ENCODE measurements around the gene TET1. TPM values are rescaled to one million over a fixed set of nuclear protein-coding genes. Genes with fewer than 3 reads are reported as not detected.

Gene TET1
- total RNA-seq, 4 donors from 2014 or later, result 6.9 to 9.6 (median 8.8) TPM

DNA sequence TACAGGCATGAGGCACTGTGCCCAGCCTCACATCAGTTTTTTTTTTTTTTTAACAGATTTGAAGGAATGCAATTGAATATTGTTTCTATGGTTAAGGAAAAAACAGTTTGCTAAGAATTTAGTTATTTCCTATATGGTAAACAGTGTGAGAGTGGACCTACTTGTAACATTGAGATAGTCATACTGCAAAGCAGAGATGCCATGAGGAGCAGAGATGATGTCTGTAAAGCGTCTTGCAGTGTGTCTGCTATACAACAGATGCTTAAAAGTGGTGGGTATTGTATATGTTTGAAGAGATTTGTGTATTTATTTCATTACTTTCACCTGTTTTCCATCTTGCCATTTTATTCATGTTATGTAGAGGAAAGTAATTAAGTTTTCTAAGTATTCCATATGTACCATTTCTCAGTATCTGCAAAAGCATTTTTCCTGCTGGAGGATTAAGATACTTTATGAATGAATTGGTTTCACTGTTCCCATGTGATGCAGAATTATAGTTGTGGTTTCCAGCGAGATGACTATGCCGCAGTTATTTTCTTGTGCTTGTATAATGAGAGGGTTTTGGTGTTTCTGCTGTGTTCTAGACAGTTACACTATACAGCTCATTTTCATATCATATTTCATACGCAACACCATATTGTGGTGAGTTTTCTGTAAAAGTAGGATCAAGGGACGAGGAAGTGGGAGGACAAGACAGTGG lies 26.6 kb downstream of the TET1 start:
- no peaks in the 10 kb centered on the region for H3K27me3 ChIP-seq
- H3K4me3 ChIP-seq, result no peak overlapping the region
- no peaks in the 10 kb centered on the region for H3K9me3 ChIP-seq
- no peaks in the 10 kb centered on the region for H3K4me1 ChIP-seq
- 87% methylated on average over 5 of the region's 5 CpGs for WGBS
- H3K36me3 ChIP-seq, result peaks cover 0 to 5% (median 0%) of the 10 kb centered on the region in 4 donors
- intact Hi-C loops (cut with DNase I), result no loop called here
- H3K27ac ChIP-seq (replicated peaks in 1 of 4), result no peak overlapping the region
- TF ChIP-seq POLR2A (IDR thresholded peaks at IDR 0.05; ENCODE audit: low read depth), result no peak
- TF ChIP-seq, protein P1, sequence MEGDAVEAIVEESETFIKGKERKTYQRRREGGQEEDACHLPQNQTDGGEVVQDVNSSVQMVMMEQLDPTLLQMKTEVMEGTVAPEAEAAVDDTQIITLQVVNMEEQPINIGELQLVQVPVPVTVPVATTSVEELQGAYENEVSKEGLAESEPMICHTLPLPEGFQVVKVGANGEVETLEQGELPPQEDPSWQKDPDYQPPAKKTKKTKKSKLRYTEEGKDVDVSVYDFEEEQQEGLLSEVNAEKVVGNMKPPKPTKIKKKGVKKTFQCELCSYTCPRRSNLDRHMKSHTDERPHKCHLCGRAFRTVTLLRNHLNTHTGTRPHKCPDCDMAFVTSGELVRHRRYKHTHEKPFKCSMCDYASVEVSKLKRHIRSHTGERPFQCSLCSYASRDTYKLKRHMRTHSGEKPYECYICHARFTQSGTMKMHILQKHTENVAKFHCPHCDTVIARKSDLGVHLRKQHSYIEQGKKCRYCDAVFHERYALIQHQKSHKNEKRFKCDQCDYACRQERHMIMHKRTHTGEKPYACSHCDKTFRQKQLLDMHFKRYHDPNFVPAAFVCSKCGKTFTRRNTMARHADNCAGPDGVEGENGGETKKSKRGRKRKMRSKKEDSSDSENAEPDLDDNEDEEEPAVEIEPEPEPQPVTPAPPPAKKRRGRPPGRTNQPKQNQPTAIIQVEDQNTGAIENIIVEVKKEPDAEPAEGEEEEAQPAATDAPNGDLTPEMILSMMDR (IDR thresholded peaks at IDR 0.05), result no peak
- TF ChIP-seq POLR2AphosphoS5 (IDR thresholded peaks at IDR 0.05), result no peak
- no peak for TF ChIP-seq EP300 (IDR thresholded peaks at IDR 0.05)
- DNase-seq (ENCODE audit: extremely low spot score), result no peak

DNA sequence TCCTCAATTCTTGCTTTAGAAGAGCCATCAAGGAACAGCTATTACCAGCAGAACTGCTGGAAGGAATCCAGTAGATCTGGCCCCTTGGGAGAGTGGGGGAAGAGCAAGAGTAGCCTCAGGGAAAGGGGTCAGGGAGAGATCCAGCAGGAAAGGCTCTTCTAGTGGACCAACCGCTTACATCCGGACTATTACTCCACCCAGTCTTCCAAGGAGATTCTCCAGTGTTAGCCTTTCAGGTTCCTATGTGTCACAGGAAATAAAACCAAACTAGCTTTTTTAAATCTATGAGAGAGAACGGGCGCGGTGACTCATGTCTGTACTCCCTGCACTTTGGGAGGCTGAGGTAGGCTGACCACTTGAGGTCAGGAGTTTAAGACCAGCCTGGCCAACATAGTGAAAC lies 34.3 kb downstream of the TET1 start:
- no peaks in the 10 kb centered on the region for H3K27me3 ChIP-seq
- no peak for TF ChIP-seq EP300 (IDR thresholded peaks at IDR 0.05)
- TF ChIP-seq, protein P1 (IDR thresholded peaks at IDR 0.05), result no peak
- TF ChIP-seq POLR2A (IDR thresholded peaks at IDR 0.05; ENCODE audit: low read depth), result no peak
- TF ChIP-seq POLR2AphosphoS5 (IDR thresholded peaks at IDR 0.05), result no peak
- H3K36me3 ChIP-seq, result peaks cover 0 to 5% (median 0%) of the 10 kb centered on the region in 4 donors
- H3K9me3 ChIP-seq, result no peaks in the 10 kb centered on the region
- H3K4me3 ChIP-seq, result no peak overlapping the region
- DNase-seq (ENCODE audit: extremely low spot score), result no peak
- 77% methylated on average over 5 of the region's 5 CpGs for WGBS
- no peak overlapping the region for H3K27ac ChIP-seq (replicated peaks in 1 of 4)
- intact Hi-C loops (cut with DNase I), result no loop called here
- H3K4me1 ChIP-seq, result peaks cover 5 to 11% (median 10%) of the 10 kb centered on the region in 4 donors

DNA sequence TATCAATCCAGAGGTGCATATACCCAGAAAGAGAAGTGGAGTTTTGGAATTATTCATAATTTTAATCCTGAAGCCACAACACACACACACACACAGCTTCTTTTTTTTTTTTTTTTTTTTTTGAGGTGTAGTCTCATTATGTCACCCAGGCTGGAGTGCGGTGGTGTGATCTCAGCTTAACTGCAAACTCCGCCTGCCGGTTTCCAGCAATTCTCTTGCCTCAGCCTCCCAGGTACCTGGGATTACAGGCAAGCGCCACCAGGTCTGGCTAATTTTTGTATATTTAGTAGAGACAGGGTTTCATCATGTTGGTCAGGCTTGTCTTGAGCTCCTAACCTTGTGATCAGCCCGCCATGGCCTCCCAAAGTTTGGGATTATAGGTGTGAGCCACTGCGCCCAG lies 35.4 kb downstream of the TET1 start:
- Histone ChIP-seq H3K27me3 (no peaks in the 10 kb centered on the region), H3K4me3 (no peak overlapping the region), H3K36me3 (peaks cover 0 to under 1% (median 0%) of the 10 kb centered on the region in 4 donors), H3K4me1 (peaks cover 14 to 22% (median 21%) of the 10 kb centered on the region in 4 donors), H3K27ac (replicated peaks in 1 of 4) (no peak overlapping the region), H3K9me3 (no peaks in the 10 kb centered on the region)
- WGBS, result 88% methylated on average over 3 of the region's 6 CpGs
- TF ChIP-seq POLR2A (IDR thresholded peaks at IDR 0.05; ENCODE audit: low read depth), result no peak
- TF ChIP-seq EP300 (IDR thresholded peaks at IDR 0.05), result no peak
- TF ChIP-seq, protein P1 (IDR thresholded peaks at IDR 0.05), result no peak
- no peak for TF ChIP-seq POLR2AphosphoS5 (IDR thresholded peaks at IDR 0.05)
- intact Hi-C loops (cut with DNase I), result no loop called here
- DNase-seq (ENCODE audit: extremely low spot score), result no peak

DNA sequence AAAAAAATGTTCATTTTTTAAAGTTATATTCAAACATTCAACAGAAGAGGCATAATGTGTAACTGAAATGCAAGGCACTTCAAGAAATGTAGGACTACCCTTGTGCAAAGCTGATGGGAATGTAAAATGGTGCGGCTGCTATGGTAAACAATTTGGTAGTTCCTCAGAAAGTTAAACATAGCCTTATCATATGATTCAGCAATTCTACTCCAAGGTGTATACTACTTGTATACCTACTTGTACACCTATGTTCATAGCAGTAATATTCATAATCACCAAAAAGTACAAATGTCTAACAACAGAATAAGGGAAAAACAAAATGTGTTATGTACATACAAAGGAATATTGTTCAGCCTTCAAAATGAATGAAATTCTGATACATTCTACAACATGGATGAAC lies 37.3 kb downstream of the TET1 start:
- intact Hi-C loops (cut with DNase I), result no loop called here
- Histone ChIP-seq H3K4me1 (peaks cover 32 to 41% (median 40%) of the 10 kb centered on the region in 4 donors), H3K9me3 (no peaks in the 10 kb centered on the region), H3K27me3 (no peaks in the 10 kb centered on the region), H3K4me3 (no peak overlapping the region), H3K27ac (replicated peaks in 1 of 4) (no peak overlapping the region), H3K36me3 (no peaks in the 10 kb centered on the region)
- TF ChIP-seq, protein P1 (IDR thresholded peaks at IDR 0.05), result no peak
- TF ChIP-seq POLR2A (IDR thresholded peaks at IDR 0.05; ENCODE audit: low read depth) (no peak), EP300 (IDR thresholded peaks at IDR 0.05) (no peak), POLR2AphosphoS5 (IDR thresholded peaks at IDR 0.05) (no peak)
- no peak for DNase-seq (ENCODE audit: extremely low spot score)
- WGBS, result 100% methylated on average over 1 of the region's 1 CpG
